Measurements from ENCODE around the gene PLXNB3.

- TF ChIP-seq CTCF (IDR thresholded peaks at IDR 0.05; ENCODE audit: low read depth, low read length) (no peak), POLR2A (IDR thresholded peaks at IDR 0.05; ENCODE audit: extremely low read depth, insufficient read length) (no peak), MAX (IDR thresholded peaks at IDR 0.05; ENCODE audit: low read depth, low read length) (no peak), MYC (IDR thresholded peaks at IDR 0.05; ENCODE audit: low read depth, low read length) (no peak)
Measured at GRCh38 chrX:153804100-153804595, 40.1 kb downstream of the PLXNB3 start.
